Stimulated activated CD8-positive, alpha-beta memory T cell treated with anti-CD3 and anti-CD28 coated beads, Interleukin-12 subunit alpha, Interleukin-12 subunit beta, amount 100 ng/mL, for 4 hours (primary cell): ENCODE results near the gene ZNF385B.
"Not testable (repeated sequence)": the region's sequence is repeated elsewhere in the genome, so short reads cannot be mapped to it uniquely, and the experiment has no call there.

Experiments used
- DNase-seq: peaks from one replicate; pipeline ENCODE4 v3.0.0-alpha.2; 2020; ENCODE audit warnings: low read depth

ZNF385B gene

GRCh38 chr2:179677077-179677688 lies 184.2 kb downstream of the ZNF385B start:
- no peak for DNase-seq

DNA sequence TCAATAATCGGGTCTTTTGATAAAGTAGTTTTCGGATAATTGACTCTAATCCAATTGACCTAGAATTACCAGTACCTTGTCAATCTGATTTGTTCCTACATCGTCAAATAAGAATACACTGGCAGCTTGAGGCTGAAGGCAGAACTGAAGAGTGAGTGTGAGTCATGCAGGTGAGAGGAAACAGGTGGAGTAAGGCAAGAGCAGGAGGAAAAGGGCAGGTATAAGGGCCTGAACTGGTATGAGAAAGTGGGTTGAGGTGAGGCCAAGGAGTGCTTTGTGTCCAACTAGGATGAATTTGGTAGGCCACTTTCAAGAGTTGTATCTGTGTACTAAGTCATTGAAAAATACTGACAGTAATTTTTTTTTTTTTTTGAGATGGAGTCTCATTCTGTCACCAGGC lies 186.0 kb downstream of the ZNF385B start:
- no peak for DNase-seq

DNA sequence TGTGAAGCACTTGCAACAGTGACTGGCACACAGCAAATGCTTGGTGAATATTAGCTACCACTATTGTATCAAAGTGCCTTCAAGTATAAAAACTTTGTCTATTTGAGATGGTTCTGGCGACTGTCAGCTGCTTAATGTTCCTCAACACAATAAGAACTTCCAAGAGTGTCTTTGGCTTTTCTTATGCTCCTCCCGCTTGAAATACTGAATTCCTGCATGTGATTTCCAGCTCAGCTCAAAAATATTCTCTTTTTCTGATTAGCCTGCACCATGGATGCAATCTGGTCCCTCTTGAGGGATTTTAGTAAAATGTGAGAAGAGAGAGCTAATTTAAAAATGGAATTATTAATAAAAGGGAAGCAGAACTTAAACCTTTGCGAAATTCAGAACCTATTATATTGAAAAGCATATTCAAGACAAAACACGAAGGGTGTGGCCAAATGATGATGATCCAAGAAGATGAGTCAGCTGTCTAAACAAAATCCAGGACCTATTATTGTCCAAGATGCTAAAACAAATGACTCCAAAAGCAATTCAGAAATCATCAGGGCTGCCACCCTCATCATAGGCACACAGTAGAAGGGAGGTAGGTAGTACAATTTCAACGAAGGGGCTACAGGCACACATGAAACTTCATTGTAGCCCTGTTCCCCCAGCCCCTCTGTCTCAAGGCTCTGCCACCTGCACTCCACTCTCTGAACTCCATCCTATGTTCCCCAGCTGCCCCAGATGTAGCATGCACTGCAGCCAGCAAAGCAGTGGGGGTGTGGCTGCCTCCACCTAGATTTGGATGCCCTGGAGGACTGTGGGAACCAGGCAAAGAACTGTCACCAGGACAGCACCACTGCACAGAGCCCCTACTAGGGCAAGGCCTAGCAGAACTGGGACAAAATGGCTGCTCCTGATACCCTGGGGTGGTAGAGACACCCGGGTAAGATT lies 190.1 kb downstream of the ZNF385B start:
- no peak for DNase-seq

GRCh38 chr2:179669196-179669595 lies 192.2 kb downstream of the ZNF385B start:
- no peak for DNase-seq

DNA sequence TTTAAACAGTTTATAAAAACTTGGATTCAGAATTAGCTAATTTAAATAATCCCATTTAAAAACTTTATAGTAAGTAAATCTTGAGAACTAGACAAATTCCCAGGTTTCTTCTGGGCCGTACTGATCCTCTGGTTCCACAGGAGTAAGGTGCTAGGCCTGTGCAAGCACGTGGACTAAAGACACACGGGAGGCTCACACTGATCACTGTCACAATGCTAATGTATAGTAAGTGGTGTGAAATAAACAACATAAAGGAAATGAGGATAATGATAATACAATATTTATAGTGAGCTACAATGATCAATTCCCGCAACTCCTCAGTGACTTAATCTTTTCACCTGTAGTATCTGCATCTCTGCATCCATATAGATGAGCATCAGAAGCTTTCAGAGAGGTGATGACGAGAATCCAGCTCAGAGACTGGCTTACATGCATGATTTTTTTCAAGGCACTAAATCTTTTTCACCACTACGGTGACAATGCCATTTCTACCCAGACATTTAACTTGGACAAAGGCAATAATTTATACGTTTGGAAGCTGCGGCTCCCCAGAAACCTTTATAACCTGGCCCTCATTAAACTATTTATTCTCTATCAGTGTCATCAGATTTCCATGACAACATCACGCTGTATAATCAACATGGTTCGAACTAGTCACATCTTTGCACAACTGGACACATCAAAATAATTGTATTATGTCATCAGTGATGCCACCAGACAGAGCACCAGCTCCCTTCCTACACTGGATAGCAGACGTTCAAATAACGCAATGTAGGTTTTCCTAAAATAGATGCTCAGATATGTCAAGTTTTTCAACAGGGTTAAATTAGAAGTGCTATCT lies 196.2 kb downstream of the ZNF385B start:
- no peak for DNase-seq

DNA sequence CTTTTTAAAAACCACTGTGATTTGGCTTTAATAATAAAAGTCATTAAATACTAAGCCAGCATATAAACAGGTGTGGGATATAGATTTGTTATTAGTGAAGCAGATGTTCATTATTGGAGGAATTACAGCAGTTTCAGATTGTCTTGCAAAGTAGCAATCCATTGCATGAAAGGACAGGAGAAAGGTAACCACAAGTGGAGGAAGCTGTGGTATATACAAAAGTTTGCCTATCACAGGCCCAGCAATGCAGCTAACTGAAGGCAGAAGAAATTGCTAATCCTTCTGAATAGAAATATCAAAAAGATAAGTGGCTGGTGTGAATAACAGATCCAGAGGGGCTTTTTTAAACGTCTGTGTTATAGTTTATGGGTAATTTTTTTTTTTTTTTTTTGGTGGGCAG lies 199.4 kb downstream of the ZNF385B start:
- DNase-seq: no peak

GRCh38 chr2:179657068-179657595 lies 204.3 kb downstream of the ZNF385B start:
- DNase-seq: no peak

DNA sequence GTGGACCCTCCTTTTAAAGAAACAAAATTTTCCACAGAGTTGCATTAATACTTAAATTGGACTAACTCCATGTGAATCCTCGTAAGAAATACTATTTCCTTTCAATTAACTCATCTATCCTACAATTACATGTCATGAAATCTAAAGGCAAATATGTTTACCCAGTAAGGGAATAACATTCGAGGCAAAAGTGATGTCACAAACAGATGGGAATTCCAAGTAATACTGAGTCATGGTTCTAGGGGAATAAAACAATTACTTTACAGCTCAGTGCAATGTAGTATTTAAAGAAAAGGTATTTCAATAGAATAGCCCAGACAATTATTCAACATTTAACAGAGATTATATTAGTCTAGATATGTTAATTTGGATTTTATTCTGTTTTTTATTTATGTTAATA lies 205.8 kb downstream of the ZNF385B start:
- DNase-seq: no peak

GRCh38 chr2:179654806-179655205 lies 206.6 kb downstream of the ZNF385B start:
- no peak for DNase-seq

DNA sequence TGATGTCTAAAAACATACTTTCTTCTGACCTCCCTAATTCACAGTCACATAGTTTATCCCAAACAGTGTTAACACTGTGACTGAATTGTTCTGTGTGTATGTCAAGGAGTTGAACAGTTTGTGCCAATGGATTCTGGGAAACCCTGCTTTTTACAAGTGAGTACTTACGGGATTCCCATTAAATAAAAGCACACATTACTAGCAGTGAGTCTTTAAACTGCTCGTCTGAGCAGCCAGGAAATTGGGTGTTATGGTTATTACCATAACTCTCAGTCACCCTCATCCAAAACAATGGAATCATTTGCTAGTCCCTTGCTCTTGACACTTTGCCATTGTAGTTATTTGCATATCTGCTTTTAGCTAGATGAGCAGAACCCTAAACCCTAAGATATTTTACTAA lies 209.1 kb downstream of the ZNF385B start:
- DNase-seq: no peak

DNA sequence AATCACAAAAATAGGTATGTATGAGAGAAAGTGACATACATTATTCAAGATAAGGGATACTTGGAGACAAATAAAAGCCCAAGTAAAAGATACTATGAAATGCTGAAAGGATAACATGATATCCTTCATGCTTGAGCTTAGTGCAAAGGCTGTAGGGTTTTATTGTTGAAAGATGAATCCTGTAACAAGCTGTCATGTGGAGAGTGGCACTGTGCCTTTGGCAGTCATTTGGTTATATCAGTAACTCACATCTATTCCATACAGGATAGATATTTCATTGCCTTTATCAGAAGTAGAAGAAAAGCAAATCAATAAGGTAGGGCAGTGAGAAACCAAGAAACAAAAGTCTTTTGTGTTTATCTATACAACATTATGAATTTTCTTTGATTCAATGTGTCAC lies 211.0 kb downstream of the ZNF385B start:
- DNase-seq: no peak

DNA sequence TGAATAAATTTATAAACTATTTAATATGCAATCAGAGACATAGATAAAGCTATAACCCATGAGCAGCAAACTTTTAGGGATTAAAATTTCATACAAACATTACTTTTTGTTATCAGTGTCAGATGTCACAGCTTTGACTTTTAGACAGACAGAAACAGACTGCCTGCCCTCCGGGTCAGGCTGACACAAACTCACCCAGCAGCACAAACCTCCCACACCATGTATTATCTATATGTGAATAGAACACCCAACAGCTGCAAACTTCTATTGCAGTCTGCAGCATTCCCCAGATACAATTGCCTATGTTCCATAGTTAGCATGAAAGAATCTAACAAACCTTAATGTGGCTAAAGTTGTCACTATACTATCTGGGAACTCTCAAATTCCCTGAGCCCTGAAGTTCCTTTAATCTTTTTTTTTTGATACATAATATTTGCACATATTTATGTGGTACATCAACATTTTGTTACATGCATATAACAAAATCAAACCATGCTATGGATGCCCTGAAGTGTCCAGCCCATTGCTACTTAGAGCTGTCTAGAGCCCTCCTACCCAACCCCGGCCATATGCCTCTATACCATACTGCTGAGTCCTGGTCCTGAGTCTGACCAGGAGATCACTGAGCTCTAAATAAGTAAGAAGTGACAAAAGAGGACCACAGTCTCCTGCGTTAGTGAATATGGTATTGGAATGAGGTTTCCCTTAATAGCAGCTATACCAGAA lies 214.4 kb downstream of the ZNF385B start:
- DNase-seq: no peak

- no peak for DNase-seq
Observed at GRCh38 chr2:179646173-179646769, 215.1 kb downstream of the ZNF385B start.

DNA sequence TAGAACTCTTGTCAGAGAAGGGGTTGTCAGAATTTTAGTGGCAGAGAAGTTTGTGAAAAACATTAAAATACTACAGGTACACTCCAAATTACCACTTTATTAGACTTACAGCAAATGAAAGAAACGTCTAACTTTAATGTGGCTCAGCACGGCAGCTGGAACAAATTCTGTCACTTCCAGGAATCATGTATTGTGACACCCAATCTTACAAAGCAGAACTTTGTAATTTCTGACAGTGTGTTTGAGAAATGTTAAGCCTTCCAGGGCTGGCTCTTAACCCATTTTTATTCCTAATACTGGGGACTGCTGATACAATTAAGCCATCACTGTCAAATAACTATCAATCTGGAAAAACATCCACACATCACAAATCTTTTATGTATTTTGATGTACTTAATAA lies 216.4 kb downstream of the ZNF385B start:
- DNase-seq: no peak

- no peak for DNase-seq
Observed at GRCh38 chr2:179642462-179642861, 218.9 kb downstream of the ZNF385B start.

DNA sequence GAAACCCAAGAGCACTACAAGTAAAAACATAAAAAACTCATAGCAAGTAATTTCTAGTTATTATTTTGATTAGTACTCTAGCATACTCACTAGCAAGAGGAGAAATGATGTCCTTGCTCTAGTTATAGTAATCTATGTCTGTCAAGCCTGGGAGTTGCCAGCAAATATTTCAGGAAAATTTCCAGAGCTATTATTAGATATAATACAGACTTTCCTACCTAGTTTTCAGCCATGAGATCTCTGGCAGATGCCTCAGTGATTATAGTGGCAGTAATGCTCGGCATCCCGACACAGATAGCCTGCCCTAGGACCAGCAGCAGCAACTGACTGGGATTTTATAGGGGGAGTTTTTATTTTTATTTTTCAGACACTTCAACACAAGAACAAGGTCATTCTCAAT lies 224.4 kb downstream of the ZNF385B start:
- no peak for DNase-seq

DNA sequence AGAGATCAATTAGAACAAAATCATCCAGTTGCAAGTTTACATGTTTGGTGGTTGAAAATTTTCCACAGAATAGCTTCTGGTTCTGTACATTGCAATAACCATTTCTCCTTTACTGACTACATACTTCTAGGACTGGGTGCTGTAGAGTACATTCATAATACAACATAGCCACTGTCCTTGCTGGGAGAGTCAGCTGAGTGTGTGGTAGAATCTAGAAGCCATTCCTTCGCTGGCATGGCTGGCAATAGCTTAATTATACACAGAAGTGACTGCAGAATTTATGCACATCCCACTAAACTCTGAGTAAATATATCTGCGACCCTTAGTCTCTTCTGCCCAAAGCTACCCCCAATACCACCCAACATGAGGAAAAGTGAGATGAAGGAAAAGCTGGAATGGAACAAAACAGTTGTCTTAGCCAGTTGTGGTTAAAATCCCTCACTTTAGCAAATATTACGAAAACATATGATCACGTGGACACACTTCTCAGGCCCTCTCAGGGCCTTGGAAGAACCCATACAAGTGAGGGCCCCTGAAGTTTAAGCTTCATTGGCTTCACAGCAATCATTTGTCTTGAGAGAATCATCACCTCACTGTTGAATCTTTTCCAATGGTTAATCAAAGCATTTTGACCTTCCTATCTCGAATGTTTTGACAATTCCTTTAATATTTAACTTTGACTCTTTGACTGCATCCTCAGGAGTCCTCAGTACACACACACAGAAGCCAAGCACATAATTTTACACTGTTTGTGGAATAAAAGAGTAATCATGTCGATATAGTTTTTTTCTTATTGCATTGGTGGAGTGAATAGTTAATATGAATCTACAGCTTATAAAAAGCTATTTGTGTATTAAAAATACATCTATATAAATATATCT lies 225.1 kb downstream of the ZNF385B start:
- no peak for DNase-seq

DNA sequence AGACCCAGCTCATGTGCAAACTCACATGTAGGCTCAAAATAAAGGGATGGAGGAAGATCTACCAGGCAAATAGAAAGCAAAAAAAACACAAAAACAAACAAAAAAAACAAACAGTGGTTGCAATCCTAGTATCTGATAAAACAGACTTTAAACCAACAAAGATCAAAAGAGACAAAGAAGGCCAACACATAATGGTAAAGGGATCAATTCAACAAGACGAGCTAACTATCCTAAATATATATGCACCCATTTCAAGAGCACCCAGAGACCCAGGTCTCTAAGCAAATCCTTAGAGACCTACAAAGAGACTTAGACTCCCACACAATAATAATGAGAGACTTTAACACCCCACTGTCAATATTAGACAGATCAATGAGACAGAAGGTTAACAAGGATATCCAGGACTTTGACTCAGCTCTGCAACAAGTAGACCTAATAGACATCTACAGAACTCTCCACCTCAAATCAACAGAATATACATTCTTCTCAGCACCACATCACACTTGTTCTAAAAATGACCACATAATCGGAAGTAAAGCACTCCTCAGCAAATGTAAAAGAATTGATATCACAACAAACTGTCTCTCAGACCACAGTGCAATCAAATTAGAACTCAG lies 229.5 kb downstream of the ZNF385B start:
- DNase-seq: not testable (repeated sequence)

- DNase-seq: not testable (repeated sequence)
Observed at GRCh38 chr2:179629776-179630175, 231.6 kb downstream of the ZNF385B start.

DNA sequence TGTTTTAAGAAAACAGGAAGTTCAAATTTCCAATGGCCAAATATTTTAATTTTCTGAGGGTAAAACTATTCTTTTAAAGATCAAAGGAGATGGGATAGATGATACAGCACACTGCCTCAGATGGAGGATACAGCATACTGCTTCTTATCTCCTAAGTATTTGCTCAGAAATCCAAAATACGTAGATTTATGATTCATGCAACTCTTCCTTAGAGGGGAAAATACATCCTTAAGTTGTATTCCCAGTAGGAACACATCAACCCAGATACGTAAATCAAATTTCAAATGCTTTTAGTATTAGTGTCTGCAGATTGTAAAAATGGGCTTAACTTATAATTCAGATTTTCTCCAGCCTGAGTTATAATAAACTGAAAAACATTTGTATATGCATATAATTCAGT lies 235.2 kb downstream of the ZNF385B start:
- DNase-seq: no peak
